GM19397 (cell line): ENCODE data around the gene KCNAB3.
"Not testable (repeated sequence)": the region's sequence is repeated elsewhere in the genome, so short reads cannot be mapped to it uniquely, and the experiment has no call there.

Experiments
- ATAC-seq: cut with Tn5 transposase; IDR thresholded peaks from one replicate; pipeline ENCODE4 v1.9.1; 2021; ENCODE audit warnings: mild to moderate bottlenecking, moderate library complexity; ENCODE audit not compliant: unreplicated experiment

KCNAB3 gene

DNA sequence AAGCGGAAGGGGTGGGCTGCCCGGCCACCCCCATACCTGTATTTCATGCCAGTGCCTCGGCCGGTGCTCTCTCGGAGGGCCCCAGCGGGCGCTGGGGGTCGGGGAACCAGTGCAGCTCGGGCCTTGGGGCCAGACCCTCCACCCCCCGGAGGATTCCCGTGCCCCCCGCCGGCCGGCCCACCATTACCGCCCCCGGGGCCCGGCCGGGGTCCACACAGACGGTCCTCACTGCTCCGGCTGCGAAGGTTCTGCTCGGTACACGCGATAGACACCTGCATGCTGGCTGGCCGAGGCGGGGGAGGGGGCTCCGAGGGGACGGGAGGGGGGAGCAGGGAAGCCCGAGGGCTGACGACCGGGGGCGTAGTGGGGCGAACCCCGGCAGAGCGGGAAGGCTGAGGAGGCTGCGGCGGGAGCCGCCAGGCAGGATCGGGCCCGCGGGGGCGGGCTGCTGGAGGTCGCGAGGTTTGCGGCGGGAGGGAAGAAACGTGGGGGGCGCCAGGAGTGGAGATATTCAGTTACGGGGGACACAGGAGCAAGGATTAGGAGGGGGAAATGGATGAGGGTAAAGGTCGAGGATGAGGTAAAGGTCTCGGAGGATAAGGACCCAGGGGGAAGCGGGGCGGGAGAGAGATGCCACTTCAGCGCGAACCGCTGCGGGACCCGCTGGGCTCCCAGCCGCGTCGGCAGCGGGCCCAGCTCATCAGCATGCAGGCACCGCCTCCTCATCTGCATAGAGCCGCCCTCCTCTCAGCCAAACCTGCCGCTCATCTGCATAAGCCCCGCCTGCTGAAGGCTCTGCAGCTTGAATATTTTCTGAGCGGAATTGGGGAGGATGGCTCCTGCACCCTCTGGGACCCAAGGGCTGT lies at the start of gene KCNAB3:
Gene KCNAB3, minus strand, starts transcription at position 699 of the 866 bp plus-strand sequence. Its CDS starts 421 bp downstream, at position 278.
- ATAC-seq = no peak

DNA sequence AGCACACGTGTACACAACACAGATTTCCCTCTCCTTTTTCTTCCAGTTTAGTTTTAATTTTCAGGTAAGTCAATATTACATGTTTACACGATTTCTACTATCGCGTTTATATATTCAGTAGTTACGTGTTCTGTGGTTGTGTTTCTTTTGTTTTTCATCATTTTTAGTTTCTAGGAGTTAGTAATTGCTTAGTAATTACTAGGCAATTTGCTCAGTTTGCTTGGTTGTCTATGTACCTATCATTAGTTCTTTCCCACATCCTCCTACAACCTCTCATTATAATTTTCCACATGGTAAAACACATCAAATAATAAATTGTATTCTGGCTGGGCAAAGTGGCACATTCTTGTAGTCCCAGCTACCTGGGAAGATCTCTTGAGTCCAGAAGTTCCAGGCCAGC lies 48.1 kb upstream of the KCNAB3 start:
- no peak for ATAC-seq

DNA sequence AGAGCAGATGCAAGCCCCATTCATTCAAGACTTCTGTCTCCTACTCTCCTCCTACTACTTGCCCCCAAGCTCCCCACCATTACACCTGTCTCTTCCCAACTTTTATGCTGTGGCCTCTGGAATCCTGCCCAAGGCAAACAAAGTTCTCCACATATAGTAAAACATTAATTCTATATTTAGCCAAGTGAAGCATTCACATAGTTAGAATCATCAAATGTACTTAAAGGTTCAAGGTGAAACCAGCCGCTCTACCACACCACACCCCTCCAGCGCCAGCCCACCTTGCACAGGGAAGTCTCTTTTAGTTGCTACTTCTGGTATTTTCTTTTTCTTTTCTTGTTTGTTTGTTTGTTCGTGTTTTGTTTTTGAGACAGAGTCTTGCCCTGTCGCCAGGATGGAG lies 47.4 kb upstream of the KCNAB3 start:
- no peak for ATAC-seq

DNA sequence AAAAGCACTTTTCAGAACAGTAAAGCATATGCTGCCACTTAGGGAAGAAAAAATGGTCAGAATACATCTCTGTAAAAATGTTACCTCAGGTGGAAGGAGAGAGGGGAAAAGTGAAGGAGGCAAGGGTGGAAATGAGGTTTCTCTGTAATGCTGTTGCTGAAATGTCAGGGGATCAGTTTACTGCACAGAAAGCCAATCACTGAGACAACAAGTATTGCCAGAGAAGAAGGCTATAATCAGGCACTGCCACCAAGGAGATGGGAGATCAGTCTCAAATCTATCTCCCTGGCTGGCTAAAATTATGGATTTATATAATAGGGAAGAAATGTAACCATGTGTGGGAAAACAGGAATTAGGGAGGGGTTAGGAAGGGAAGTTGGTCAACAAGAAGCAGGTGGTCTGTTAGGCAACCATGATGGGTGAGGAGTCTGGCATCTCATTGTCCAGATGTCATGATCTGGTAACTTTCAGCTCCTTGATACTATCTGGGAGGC lies 45.0 kb upstream of the KCNAB3 start:
- ATAC-seq = no peak

DNA sequence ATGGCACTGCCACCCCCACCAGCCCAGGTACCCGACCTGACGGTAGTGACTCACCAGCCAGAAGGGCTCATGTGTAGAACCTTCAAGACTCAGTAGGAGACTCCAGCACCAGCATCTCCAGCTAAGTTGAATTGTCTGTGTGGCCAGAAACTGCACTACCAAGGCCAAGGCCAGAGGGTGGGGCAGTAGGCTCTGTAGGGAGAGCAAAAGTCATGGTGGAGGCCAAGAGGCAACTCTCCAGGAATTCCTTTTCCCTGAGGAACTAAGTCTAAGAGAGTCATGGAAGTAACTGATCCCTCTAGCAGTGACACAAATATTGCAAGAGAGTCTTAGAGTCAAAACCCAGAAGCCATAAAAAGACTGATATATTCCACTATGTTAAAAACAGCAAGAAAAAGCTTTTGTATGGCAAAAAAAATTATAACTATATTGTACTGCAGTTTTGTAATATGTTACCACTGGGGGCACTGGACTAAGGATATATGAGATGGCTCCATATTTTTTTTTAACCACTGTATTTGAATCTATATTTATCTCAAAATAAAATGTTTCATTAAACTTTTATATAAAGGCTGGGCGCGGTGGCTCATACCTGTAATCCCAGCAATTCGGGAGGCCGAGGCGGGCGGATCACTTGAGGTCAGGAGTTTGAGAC lies 42.6 kb upstream of the KCNAB3 start:
- ATAC-seq = no peak

DNA sequence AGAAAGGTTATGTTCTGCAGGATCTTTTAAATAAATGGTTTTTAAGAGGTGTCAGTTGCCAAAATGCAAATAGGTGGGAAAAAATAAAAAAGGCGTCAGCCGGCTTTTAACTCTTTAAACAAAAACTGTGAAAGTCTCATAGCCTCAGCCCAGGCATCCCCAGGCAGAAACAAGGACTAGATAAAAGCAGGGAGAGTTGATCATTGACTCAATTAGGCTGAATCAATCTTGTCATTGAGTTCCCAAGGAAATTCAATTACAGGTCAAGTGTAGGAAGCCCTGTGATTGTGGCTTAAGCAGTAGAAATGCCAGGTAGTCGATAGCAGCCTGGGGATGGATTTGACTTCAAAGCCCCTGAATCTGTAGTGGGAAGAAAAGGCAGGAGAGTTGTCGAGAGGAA lies 42.0 kb upstream of the KCNAB3 start:
- no peak for ATAC-seq

DNA sequence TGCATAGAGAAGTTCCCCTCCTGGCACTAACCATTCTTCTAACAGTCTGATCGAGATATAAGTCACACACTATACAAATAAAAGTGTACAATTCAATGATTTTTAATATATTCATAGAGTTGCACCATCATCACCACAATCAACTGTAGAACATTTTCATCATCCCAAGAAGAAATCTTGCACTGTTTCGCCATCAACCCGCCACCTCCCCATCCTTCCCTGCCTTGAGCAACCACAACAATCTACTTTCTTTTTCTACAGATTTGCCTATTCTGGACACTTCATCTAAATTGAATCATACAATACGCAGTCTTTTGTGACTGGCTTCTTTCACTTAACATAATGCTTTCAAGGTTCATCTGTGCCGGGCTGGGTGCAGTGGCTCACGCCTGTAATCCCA lies 39.8 kb upstream of the KCNAB3 start:
- no peak for ATAC-seq

DNA sequence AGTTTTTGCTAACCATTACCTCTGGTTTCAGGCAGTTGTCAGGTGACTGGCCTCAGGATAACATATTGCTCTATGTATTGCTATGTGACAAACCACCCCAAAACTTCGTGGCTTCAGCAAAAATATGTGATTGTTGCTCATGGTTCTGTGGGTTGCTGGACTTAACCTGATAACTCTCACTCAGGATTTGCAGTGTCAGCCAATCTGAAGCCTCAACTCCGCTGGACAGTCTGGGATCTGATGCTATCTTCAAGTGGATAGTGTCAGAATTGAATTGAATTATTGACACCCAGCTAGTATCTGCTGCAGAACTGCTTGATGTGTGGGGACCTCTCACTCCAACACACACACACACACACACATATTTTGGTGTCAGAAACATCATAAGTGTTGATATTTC lies 38.1 kb upstream of the KCNAB3 start:
- no peak for ATAC-seq

DNA sequence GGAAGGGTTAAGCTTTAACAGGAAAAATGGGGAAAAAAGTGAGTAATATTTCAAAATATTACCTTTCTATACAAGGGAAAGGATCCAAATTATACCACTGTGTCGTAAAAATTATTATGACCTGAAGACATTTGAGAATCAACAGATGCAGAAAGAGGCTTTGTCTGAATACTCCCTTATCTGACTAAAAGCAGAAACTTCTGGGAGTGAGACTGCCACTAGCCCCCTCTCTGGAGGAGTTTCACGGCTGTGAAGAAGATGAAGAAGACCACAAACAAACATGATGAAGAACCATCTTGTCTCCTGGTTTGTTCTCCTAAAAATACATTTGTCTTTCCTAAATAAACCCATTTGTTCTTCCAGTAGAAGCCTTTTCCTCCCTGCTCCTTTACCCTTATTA lies 31.8 kb upstream of the KCNAB3 start:
- no peak for ATAC-seq

DNA sequence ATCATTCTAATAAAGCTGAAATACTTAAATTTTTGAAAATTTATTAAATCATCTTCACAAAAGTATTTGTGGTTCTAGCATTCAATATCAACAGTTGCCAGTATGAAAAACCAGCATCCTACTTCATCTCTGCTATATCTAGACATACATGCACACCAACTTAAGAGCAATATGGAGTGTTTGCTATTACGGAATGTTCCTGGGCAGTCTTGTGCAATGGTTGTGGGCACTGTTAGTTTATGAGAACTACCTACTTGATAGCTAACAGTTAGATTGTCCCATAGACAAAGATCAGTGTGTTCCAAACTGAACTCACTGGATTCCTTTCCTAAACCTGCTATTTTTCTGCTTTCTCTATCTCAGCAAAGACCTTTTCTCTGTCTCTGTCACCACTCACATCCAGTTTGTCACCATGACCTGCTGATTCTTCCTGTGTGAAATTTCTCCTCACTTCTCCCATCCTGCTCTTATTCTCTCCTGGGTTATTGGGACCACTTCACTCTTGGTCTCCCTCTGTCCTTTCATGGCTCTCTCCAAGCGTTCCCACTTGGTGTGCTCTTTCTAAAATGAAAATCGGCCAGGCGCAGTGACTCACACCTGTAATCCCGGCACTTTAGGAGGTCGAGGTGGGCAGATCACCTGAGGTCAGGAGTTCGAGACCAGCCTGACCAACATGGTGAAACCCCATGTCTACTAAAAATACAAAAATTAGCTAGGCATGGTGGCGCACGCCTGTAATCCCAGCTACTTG lies 30.0 kb upstream of the KCNAB3 start:
- no peak for ATAC-seq

DNA sequence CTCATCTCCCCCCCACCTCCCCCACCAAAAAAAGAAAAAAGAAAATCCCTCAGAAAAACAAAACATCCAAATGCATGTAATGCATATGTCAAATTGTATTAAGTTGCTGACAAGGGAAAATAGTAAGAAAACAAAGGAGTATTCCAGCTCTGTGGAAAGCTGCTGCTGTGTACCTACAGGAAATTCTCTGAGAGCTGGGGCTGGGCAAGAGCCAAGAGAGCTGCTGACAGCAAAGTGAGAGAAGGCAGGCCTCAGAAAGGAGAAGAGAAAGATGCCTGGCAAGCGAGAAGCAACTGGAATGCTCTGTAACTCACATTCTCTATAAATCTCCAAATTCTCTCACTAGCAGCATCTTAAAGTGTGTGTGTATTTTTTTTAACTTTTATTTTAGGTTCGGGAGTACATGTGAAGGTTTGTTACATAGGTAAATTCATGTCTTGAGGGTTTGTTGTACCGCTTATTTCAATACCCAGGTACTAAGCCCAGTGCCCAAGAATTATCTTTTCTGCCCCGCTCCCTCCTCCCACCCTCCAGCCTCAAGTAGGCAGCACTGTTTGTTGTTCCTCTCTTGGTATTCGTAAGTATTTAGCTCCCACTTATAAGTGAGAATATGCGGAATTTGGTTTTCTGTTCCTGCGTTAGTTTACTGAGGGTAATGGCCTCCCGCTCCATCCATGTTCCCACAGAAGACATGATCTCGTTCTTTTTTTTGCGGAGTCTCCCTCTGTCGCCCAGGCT lies 26.7 kb upstream of the KCNAB3 start:
- ATAC-seq = no peak

DNA sequence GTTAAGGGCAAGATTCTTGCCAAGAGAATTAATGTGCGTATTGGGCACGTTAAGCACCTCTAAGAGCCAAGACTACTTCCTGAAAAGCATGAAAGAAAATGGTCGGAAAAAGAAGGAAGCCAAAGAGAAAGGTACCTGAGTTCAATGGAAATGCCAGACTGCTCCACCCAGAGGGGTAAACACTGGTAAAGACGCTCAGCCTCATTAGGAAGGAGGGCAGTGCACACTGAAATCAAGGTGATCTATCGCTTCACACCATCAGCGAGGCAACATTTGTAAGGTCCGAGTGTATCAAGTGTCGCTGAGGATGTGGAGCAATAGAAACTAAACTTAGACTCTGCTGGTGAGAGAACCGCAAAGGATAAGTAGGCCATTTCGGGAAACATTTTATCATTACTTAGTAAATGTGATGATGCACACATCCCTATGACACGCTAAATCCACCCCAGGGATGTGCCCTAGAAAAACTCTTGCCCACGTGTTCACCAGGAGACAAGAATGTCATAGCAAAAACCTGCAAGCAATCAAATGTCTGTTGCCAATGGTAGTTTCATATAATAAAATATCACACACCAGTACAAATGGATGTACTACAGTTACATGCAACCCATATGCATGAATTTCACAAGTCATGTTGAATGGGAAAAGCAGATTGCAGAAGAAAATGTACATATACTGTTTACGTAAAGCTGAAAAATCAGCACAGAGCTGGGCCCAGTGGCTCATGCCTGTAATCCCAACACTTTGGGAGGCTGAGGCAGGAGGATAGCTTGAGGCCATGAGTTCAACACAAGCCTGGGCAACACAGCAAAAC lies 26.0 kb upstream of the KCNAB3 start:
- no peak for ATAC-seq

DNA sequence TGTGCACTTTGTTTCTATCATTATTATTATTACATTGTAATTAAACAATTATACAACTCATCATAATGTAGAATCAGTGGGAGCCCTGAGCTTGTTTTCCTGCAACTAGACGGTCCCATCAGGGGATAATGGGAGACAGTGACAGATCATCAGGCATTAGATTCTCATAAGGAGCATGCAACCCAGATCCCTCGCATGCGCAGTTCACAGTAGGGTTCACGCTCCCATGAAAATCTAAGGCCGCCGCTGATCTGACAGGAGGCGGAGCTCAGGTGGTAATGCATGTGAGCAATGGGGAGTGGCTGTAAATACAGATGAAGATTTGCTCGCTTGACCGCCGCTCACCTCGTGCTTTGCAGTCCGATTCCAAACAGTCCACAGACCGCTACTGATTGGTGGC lies 23.6 kb upstream of the KCNAB3 start:
- ATAC-seq = not testable (repeated sequence)

DNA sequence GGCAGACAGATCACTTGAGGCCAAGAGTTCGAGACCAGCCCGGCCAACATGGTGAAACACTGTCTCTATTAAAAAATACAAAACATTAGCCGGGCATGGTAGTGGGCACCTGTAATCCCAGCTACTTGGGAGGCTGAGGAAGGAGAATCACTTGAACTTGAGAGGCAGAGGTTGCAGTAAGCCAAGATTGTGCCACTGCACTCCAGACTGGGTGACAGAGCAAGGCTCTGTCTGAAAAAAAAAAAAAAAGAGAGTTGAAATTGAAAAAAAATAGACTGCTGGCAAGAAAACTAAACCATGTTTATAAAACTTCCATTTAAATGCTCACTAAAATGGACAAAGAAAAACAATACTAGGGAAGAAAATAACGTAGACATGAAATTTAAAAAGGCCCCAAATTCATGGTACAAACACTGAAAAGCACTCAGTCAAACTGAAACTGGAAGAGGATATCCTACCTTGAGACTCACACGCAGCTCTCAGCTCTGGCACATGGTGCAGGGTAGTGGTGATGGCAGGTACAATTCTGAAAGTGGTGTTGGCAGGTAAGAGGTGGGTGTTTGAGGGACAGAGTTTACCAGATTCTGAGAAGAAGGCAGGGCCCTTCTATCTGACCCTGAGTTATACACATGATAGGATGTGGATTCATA lies 21.6 kb upstream of the KCNAB3 start:
- ATAC-seq = no peak

DNA sequence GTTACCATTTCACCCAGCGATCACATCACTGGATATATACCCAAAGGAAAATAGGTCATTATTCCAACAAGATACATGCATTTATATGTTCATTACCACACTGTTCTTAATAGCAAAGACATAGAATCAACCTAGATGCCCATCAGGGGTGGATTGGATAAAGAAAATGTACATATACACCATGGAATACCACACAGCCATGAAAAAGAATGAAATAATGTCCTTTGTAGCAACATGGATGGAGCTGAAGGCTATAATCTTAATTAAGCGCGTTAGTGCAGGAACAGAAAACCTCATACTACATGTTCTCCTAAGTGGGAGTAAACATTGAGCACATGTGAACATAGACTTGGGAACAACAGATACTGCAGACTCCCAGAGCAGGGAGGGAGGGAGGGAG lies 20.9 kb upstream of the KCNAB3 start:
- ATAC-seq = no peak

DNA sequence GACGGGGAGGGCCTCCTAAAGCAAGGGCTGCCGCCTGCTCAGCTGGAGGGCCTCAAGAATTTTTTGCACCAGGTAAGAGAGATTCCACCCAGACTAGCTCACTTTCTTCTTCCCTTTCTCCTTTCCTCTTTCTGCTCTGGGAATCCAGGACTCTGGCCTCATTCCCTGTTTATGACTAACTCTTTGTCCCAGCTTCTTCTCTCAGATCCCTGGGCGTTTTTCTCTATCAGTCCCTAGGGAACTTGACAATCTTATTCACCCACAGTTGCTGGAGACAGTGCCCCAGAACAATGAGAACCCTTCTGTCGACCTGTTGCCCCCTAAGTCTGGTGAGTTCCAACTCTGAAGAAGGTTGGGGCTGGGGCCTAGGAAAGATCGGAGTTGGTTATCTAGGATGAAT lies 18.0 kb upstream of the KCNAB3 start:
- no peak for ATAC-seq

DNA sequence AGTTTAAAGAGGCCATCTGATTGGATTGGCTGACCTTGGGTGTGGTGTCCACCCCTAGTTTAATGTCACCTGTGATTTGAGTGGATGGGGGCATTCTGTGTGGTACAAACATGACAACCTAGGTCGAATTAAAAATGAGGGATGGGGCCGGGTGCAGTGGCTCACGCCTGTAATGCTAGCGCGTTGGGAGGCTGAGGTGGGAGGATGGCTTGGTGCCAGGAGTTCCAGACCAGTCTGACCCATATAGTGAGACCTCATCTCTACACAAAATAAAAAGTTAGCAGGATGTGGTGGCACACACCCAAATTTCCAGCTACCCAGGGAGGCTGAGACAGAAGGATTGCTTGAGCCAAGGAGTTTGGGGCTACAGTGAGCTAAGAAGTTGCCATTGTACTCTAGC lies 16.8 kb upstream of the KCNAB3 start:
- ATAC-seq = no peak

DNA sequence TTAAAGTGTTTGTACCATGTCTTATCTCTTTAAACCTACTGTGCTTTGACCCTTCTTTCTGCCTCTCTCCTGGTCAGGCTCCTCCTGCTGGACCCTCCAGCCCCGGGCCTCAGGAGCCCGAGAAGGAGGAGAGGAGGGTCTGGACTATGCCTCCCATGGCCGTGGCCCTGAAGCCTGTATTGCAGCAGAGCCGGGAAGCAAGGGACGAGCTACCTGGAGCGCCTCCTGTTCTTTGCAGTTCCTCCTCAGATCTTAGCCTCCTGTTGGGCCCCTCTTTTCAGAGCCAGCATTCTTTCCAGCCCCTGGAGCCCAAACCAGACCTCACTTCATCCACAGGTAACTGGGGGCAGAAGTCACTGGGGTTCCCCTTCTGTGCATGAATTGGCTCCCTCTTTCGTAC lies 16.0 kb upstream of the KCNAB3 start:
- ATAC-seq = no peak

DNA sequence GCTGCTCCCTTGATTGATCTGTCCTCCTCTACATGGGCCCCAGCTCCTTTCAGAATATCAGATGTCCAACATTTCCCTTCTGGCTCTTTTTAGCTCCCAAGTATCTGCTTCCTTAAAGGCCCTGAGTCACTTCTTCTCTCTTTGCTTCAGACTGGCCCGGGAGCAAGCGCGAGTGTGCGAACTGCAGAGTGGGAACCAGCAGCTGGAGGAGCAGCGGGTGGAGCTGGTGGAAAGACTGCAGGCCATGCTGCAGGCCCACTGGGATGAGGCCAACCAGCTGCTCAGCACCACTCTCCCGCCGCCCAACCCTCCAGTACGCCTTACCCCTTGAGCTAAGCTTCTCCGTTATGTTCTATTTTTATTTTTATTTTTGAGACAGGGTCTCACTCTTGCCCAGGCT lies 14.7 kb upstream of the KCNAB3 start:
- no peak for ATAC-seq

DNA sequence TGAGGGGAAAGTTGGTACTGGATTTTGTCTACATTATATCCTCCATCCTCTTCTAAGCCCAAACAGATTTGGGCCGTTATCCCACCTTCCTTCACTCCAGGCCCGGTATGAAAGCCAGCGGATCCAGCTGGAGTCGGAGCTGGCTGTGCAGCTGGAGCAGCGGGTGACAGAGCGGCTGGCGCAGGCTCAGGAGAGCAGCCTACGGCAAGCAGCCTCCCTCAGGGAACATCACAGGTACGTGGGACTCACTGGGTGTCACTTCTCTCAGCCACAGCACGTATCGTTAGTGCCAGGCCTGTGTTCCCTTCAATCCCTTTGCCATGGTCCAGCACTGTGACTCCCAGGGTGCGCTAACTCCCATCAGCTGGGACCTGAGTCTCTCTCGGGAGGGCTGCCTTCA lies 13.6 kb upstream of the KCNAB3 start:
- no peak for ATAC-seq
